Ovary (tissue), 3 donors: ENCODE data around the gene GABBR2.

Experiments used
- CTCF ChIP-seq, 3 donors: fragments of 450-650 bp in 2 of 3; fragments of 200-600 bp in 1 of 3; IDR thresholded peaks; one replicate each; pipeline versions ENCODE4 v1.5.1 to v1.8.0; 2016 to 2022; ENCODE audit warnings: antibody characterized with exemption in 3 of 3, mild to moderate bottlenecking in 1 of 3
- POLR2A ChIP-seq: fragments of 450-650 bp; IDR thresholded peaks from one replicate; pipeline ENCODE4 v1.6.1; 2017; ENCODE audit warnings: antibody characterized with exemption, mild to moderate bottlenecking, moderate library complexity
- donor health status: DM: no; HTN: no; CAD: no.

- TF ChIP-seq CTCF (IDR thresholded peaks at IDR 0.05) = no peak
- no peak for TF ChIP-seq POLR2A
Observed at GRCh38 chr9:98370300-98370975, 338.3 kb downstream of the GABBR2 start.
